OCI-LY7 (cell line): Measurements from ENCODE around the gene ANKRD44.

Source experiments
- CTCF ChIP-seq: fragments of 200-600 bp; sonication (generic); conservative IDR thresholded peaks from 2 replicates; pipeline ENCODE4 v1.5.1; 2014; ENCODE audit warnings: mild to moderate bottlenecking, antibody characterized with exemption, low read length, moderate library complexity, mixed read lengths
- EZH2phosphoT487 ChIP-seq: fragments of 200-600 bp; sonication (generic); IDR thresholded peaks from 2 replicates; pipeline ENCODE4 v1.6.1; 2018; ENCODE audit warnings: low read depth, borderline replicate concordance, mild to moderate bottlenecking, mixed run types, antibody characterized with exemption, low read length, moderate library complexity, mixed read lengths

GRCh38 chr2:197196541-197197180 lies 113.9 kb downstream of the ANKRD44 start:
- TF ChIP-seq CTCF (no peak), EZH2phosphoT487 (no peak)
